GM18507 (cell line): Measurements from ENCODE around the gene RELCH.
"Not testable (repeated sequence)": the region's sequence is repeated elsewhere in the genome, so short reads cannot be mapped to it uniquely, and the experiment has no call there.

Source experiments
- DNase-seq: peaks from one replicate; pipeline ENCODE4 v3.0.0; 2011; ENCODE audit warnings: low read depth; ENCODE audit not compliant: insufficient read length; ENCODE audit errors: extremely low spot score
- FAIRE-seq: peaks from 2 replicates; lab custom pipeline; 2011; peaks lifted over from hg19 to GRCh38; lab: Jason Lieb, UNC

Gene RELCH, protein sequence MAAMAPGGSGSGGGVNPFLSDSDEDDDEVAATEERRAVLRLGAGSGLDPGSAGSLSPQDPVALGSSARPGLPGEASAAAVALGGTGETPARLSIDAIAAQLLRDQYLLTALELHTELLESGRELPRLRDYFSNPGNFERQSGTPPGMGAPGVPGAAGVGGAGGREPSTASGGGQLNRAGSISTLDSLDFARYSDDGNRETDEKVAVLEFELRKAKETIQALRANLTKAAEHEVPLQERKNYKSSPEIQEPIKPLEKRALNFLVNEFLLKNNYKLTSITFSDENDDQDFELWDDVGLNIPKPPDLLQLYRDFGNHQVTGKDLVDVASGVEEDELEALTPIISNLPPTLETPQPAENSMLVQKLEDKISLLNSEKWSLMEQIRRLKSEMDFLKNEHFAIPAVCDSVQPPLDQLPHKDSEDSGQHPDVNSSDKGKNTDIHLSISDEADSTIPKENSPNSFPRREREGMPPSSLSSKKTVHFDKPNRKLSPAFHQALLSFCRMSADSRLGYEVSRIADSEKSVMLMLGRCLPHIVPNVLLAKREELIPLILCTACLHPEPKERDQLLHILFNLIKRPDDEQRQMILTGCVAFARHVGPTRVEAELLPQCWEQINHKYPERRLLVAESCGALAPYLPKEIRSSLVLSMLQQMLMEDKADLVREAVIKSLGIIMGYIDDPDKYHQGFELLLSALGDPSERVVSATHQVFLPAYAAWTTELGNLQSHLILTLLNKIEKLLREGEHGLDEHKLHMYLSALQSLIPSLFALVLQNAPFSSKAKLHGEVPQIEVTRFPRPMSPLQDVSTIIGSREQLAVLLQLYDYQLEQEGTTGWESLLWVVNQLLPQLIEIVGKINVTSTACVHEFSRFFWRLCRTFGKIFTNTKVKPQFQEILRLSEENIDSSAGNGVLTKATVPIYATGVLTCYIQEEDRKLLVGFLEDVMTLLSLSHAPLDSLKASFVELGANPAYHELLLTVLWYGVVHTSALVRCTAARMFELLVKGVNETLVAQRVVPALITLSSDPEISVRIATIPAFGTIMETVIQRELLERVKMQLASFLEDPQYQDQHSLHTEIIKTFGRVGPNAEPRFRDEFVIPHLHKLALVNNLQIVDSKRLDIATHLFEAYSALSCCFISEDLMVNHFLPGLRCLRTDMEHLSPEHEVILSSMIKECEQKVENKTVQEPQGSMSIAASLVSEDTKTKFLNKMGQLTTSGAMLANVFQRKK

DNA sequence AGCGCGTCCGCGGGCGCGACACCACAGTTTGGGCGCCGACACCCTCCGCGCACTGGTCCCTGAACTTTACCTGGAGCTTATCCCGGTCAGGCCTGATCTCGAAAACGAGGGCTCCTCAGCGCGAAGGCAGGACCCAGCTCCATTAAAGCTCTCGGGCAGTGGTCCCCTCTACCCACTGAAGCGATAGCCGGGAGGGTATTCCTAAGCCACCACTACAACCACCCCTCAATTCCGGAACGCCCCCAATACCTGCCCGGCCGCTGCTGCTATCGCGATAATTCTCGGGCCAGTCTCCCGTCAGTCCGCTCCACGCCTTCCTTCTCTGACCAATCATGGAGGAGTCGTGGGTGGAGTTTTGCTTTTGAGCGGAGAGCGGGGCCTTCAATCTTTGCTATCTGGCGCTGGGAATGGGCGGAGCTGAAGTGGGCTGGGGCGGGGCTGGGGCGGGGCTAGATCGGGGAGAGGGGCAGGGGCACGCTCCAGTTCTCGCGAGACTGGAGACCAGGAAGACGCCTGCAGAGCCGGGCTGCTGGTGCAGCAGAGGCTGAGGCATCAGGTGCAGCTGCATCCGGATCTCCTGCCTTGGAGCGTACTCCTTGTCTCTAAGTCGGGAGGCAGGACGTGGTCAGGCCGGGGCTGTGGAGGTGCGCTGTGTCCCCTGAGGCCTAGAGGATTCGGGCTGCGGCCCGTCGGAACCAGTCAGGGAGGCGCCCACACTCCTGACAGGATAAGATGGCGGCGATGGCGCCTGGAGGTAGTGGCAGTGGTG is at the start of gene RELCH, which contains the start of gene PIGN:
RELCH (plus strand) TSS at position 482 of the 769 bp plus-strand sequence; CDS start at position 733, 251 bp downstream.
PIGN (minus strand) TSS at position 283 of the 769 bp plus-strand sequence. CDS start 25,703 bp downstream, outside the sequence.
- DNase-seq (peak; percentile 91), FAIRE-seq (peak; percentile 99)

DNA sequence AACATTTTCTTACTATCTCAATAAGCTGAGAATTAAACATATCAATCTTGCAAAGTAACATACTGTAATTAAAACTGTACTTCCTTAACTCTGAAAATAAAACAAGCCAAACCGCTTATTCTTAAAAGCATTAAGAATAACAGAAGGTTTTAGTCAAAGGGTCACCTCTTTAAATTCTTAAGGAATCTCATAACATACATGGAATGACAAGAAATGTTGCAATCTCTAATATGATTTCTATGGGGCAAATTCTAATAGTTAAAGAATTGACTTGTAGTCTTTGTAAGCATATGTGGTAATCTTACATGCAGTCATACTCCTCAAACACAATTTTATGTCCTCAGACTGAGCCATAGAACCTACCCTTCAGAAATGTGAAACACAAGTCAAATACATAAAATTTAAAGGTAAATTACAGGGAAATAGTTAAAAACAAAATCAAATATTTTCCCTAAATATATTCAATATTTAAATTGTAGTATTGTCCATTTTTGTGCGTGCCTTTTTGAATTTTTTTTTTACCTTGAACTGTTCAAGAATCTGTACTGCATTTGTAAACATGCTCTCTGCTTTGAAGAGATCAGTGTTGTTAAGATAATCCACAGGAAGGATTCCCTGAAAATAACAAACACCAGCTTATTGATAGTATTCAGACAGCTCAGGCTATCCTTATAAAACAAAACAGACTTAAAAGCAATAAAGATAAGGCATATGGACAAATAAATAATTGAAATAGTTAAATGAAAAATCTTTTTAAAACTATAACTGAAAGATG is 48.4 kb upstream of the RELCH start:
- no peak for DNase-seq

DNA sequence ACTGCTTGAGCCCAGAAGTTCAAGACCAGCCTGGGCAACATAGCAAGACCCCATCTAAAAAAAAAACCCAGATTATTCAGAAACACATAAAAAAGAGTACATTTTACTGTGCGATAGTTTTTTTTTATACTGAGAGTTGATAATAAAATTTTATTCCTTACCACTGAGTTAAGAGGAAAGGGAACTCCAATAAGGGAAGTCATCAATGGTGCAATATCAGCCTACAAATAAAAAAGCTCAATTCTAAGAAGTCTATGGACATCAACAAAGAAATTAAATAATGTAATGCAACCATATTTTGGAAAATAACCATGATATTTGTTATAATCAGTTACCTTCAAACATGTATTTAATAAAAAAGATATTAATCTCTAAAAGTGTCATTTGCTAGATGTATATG is 46.8 kb upstream of the RELCH start:
- DNase-seq, result no peak
- FAIRE-seq, result no peak

More for the DNA sequence above, 48.4 kb upstream of the RELCH start:
- no peak for FAIRE-seq

DNA sequence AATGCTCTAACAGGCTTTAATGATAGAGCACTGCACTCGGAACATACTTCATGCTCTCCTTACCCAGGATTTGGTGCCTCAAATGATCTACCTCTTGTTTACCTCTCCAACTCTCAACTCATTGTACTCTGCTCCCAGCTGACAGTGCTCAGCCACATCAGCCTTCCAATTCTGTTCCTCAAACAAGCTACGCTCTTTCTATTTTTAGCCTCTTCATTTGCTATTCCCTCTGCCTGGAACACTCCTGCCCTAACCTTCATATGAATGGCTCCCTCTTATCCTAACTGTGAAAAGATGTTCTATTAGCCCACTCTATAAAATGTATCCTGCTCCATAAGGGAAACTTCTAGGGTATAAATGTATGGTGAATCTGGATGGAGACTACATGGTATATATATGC is 42.7 kb upstream of the RELCH start:
- FAIRE-seq, result no peak
- no peak for DNase-seq

DNA sequence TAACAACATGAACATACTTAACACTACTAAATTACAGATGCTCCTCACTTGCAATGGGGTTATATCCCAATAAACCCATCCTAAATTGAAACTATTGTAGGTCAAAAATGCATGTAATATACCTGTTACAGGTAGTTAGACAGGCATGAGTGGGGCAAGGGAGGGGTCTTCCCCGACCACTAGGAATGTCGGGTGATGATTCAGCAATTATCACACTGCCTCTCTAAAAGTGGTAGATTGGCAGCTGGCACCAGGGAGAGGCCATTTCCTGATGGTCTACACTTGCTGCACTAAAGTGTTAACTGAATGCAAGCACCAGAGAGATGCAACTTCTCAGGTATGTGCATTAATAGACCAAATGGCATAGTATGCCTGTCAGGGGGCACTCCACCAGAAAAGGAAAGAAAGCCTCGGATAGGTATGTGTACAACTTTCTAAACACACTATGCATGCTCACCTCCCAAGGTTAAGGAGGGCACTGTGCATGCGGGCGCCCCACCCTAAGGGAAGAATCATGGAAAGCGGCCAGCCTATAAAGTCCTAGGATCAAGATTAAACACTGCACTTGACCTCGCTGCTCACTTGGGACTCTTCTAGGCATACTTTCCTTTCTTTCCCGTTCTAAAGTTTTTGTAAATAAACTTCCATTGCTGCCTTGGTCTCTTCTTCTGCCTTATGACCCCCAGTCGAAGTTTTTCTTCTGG is 35.8 kb upstream of the RELCH start:
- no peak for FAIRE-seq
- DNase-seq, result no peak

DNA sequence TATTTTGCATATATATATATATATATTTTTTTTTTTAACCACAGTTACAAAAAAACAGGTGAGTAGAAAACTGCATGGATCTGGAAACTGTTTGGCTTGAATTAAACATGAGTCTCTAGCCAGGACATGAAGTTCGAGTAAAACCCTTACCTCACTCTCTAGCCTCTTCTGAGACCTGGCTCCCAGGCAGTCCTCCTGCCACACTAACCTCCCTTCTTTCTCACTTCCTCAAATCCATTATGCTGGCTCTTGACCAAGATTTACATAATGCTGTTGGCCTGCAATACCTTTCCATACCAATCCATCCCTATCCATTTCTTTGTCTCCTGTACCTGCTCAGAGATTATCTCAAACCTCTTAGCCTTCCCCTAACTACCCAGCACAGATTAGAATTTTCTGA is 34.2 kb upstream of the RELCH start:
- no peak for FAIRE-seq
- DNase-seq, result no peak

DNA sequence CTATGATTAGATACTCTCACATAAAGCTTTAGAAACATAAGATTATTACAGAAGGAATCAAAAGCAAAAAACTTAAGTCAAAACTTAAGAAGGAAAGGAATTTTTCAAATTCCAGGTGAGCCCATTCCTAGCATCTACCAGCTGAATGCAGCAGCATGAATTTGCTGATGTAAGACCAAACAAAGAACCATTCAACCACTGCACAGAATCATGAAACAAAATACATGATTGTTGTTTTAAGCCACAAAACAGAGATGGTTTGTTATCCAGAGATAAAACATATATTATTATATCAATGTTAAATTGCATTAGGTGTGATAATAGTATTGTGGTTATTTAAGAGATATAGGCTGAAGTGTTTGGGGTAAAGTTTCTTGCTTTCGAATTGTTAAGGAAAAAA is 29.2 kb upstream of the RELCH start:
- FAIRE-seq (no peak), DNase-seq (no peak)

DNA sequence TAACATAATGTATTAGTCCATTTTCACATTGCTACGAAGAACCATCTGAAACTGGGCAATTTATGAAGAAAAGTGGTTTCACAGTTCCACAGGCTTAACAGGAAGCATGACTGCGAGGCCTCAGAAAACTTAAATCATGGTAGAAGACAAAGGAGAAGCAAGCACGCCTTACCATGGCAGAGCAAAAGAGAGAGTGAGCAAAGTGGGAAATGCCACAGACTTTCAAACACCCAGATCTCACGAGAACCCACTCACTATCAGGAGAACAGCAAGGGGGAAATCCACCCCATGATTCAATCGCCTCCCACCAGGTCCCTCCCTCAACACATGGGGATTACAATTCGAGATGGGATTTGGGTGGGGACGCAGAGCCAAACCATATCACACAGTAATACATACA is 22.7 kb upstream of the RELCH start:
- no peak for DNase-seq
- FAIRE-seq, result no peak

DNA sequence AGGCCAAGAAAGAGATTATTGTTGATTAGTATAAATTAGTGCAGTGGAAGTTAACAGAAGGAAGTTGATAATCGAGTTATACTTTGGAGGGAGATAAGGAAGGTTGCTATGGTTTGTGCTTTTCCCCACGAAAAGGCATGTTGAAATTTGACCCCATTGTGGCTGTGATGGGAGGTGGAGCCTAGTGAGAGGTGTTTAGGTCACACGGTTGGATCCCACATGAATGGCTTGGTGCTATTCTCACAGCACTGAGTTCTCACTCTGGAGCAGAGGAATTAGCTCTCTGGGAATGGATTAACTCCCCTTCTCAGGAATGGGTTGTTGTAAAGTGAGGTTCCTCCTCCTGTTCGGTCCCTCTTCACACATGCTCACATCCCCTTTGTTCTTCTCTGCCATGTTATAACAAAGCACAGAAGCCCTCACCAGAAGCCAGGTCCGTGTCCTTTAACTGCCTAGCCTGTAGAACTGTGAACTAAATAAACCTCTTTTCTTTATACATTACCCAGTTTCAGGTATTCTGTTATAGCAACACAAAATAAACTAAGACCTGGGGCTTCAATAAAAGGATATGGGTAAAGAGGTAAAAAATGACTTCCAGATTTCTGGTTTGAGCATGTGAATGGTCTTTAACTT is 22.1 kb upstream of the RELCH start:
- no peak for DNase-seq
- peak; percentile 55 for FAIRE-seq

DNA sequence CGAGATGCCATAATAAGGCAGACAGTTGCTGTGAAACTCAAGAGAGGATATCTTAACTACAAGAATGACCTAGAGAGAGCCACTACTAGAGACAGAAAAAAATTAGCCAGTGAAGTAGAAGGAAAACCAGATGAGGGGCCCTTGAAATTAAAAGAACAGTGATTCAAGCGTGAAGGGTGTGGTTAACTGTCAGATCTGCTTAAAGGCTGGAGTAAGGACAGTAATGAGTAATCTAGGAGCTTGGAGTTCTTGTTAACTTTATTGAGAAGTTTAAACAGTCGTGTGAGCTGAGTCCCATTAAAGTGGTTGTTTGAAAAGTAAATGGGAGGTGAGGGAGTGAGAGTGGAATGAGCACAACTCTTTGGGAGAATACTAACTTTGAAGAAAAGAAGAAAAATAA is 21.5 kb upstream of the RELCH start:
- FAIRE-seq (peak; percentile 35), DNase-seq (no peak)

DNA sequence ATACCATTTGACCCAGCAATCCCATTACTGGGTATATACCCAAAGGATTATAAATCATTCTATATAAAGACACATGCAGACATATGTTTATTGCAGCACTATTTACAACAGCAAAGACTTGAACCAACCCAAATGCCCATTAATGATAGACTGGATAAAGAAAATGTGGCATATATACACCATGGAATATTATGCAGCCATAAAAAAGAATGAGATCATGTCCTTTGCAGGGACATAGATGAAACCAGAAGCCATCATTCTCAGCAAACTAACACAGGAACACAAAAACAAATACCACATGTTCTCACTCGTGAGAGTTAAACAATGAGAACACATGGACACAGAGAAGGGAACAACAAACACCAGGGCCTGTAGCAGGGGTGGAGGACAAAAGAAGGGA is 20.5 kb upstream of the RELCH start:
- not testable (repeated sequence) for DNase-seq, FAIRE-seq

DNA sequence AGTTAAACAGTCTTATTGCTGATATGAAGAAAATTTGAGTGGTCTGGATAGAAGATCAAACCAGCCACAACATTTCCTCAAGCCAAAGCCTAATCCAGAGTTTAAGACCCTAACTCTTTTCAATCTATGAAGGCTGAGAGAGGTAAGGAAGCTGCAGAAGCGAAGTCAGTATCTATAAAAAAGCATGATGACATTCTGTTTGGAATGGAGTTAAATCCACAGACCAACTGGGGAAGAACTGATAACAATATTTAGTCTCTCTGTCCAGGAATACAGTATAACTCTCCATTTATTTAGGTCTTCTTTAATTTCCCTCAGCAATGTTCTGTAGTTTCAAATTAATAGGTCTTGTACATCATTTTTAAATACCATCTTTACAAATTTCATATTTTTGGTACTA is 16.2 kb upstream of the RELCH start:
- FAIRE-seq, result no peak
- DNase-seq, result no peak

DNA sequence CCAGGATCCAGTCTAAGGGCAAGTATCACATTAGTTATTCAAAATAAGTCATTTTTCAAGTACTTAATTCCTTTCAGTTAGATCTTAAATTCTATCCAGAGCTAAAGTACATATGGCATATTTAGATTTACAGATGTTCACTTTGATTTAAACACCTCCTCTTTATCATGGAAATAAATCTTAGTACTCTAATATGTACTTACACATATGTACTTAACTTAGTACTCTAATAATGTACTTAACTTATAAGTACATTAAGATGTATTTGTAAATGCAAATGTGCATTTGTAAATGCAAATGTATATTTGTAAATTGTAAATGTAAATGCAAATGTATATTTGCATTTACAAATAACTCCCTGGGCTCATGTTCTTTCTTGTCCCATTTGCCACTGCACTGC is 14.8 kb upstream of the RELCH start:
- DNase-seq (no peak), FAIRE-seq (no peak)

DNA sequence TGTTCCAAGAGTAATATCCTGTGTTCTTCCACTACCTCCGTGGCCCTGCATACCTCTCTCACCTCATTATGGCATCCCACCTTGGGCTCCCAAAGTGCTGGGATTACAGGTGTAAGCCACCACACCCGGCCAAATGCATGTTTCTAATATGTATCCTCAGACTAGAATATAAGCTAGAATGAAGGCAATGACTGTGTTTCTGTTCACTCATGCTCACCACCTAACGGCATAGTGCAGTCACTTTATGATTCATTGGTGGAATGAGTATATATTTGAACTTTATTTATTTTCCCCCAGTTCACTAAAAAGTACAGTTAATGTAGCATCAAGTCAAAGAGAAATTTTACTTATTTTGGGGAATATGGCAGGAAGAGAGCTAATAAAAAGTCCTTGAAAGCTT is 11.5 kb upstream of the RELCH start:
- no peak for DNase-seq

DNA sequence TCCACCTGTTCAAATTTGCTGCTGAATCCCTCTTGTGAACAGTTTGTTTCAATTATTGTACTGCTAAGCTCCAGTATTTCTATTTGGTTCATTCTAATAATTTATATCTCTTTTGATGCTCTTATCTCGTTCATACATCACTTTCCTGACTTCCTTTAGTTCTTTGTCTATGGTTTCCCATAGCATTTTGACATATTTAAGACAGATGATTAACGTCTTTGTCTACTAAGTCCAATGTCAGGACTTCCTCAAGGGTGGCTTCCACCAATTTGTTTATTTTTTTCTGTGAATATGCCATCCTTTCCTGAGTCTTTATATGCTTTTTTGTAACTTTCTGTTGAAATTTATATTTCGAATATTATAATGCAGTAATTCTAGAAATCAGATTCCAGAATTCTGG is 9.8 kb upstream of the RELCH start:
- peak; percentile 15 for FAIRE-seq
- DNase-seq, result no peak

More for the DNA sequence above, 11.5 kb upstream of the RELCH start:
- no peak for FAIRE-seq

DNA sequence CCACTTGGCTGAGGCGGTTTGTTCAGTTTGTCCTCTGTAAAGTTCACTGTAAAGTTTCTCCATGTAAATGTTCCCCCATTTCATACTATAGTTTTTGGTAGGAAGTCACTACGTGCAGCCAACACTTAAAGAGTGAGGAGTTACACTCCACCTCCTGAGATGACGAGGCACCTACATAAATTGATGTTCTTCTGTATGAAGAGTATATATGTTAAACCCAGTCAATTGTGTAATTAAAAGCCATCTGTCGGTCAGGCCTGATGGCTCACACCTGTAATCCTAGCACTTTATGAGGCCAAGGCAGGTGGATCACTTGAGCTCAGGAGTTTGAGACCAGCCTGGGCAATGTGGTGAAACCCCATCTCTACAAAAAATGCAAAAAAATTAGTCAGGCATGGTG is 7.8 kb upstream of the RELCH start:
- DNase-seq, result no peak
- FAIRE-seq, result no peak

DNA sequence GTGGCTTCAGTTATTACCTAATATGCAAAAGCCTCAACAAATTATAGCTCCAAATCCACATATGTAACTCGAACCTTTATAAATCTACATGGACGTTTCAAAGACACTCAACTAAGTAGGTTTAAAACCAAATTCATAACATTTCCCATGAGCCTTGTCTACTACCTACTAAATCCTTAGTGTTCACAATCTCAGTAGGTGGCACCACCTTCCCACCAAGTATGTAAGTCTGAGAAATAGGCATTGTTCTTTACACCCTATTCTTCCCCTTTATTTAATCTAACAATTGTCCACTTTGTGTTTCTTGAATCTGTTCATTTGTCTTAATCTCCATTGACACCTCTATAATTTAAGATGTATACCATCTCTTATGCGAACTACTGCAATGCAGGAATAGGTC is 4.8 kb upstream of the RELCH start:
- no peak for FAIRE-seq

More for the DNA sequence above, 4.8 kb upstream of the RELCH start:
- no peak for DNase-seq
